Left lung (tissue), 10 donors: Measurements from ENCODE around the gene CCDC91. TPM values are rescaled to one million over a fixed set of nuclear protein-coding genes. Genes with fewer than 3 reads are reported as not detected.

Experiments
- ATAC-seq: fragments of 200-7000 bp; cut with Tn5 transposase; one replicate; pipeline ENCODE4 v1.9.1; 2020; ENCODE audit warnings: moderate library complexity
- DNase-seq, 4 donors: peaks; one replicate each; pipeline ENCODE4 v3.0.0-alpha.2; 2013 to 2020
- H3K27ac ChIP-seq, 2 donors: fragments of 200-600 bp; sonication (generic) in 1 of 2; one replicate each; pipeline versions ENCODE4 v1.5.0 to v1.8.0; 2020 to 2021
- H3K27me3 ChIP-seq, 2 donors: fragments of 200-600 bp; sonication (generic) in 1 of 2; one replicate each; pipeline versions ENCODE4 v1.5.0 to v1.8.0; 2020 to 2021
- H3K36me3 ChIP-seq, 2 donors: fragments of 200-600 bp; sonication (generic) in 1 of 2; one replicate each; pipeline versions ENCODE4 v1.5.0 to v1.8.0; 2020 to 2021
- H3K4me1 ChIP-seq, 2 donors: fragments of 200-600 bp; one replicate each; pipeline ENCODE4 v1.8.0; 2021
- H3K4me3 ChIP-seq, 2 donors: fragments of 200-600 bp; sonication (generic) in 1 of 2; one replicate each; pipeline versions ENCODE4 v1.5.0 to v1.8.0; 2020 to 2021; ENCODE audit warnings: mild to moderate bottlenecking in 1 of 2
- H3K9me3 ChIP-seq, 2 donors: fragments of 200-600 bp; sonication (generic) in 1 of 2; one replicate each; pipeline versions ENCODE4 v1.5.0 to v1.8.0; 2020 to 2021
- CTCF ChIP-seq, 2 donors: fragments of 200-600 bp; sonication (generic) in 1 of 2; IDR thresholded peaks; one replicate each; pipeline versions ENCODE4 v1.5.0 to v1.8.0; 2021; ENCODE audit warnings: antibody characterized with exemption in 2 of 2
- intact Hi-C, 2 donors: fragments of 100-400 bp; cut with DNase I; formaldehyde crosslinking; loops; one replicate each; pipeline versions ENCODE4 v1.11.2 to v1.14.2; 2022
- polyA plus RNA-seq, 6 donors: library from polyadenylated mRNA; unstranded; fragments of 120-200 nt; gene quantifications; one replicate each; pipeline ENCODE4 v1.2.1, GENCODE V29; 2013; ENCODE audit not compliant: insufficient read length in 6 of 6
- total RNA-seq, 2 donors: library from RNA; stranded (reverse); fragmentation: NEBNext Ultra II Directional; extraction: Animal tissue kit (Norgen Biotek cat#: 25700); gene quantifications; one replicate each; pipeline ENCODE4 v1.2.1, GENCODE V29; 2021
- donor health status: DM: no; HTN: yes; CAD: no.
- donor health status: DM: no; HTN: no; CAD: no.

The CCDC91 gene
- total and polyA plus RNA-seq, 8 donors: 18.5 to 30.0 (median 26.2) TPM

DNA sequence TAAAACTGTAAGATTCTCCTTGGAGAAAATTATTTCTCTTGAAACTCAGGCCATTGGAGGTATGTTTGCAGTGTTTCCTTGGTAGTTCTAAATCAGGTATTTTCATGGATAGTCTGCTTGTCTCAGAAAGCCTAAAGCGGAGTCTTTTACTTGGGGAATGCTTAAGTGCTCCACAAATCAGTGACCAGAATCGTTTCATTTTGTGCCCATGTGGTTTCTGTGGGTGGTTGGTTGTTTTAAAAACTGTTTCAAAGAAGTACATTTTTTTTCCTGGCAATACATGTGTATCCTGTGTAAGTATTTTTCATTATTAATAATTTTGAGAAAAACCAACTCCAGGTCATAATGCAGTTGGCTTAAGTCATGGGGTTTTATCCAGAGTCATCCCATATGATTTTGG is 33.6 kb downstream of the CCDC91 start:
- TF ChIP-seq CTCF (IDR thresholded peaks at IDR 0.05): no peak
- Histone ChIP-seq H3K27me3 (no peaks in the 10 kb centered on the region), H3K4me1 (peaks cover 0 to 9% of the 10 kb centered on the region in 2 donors), H3K9me3 (peaks cover 0 to 9% of the 10 kb centered on the region in 2 donors), H3K36me3 (no peaks in the 10 kb centered on the region), H3K27ac (no peak overlapping the region), H3K4me3 (no peak overlapping the region)
- no peak for DNase-seq
- no peak for ATAC-seq
- intact Hi-C loops: no loop called here

GRCh38 chr12:28226705-28227104 is 36.4 kb downstream of the CCDC91 start:
- H3K9me3 ChIP-seq: no peaks in the 10 kb centered on the region
- ATAC-seq: no peak
- H3K27me3 ChIP-seq: no peaks in the 10 kb centered on the region
- no peak for DNase-seq
- H3K27ac ChIP-seq: no peak overlapping the region
- no peak overlapping the region for H3K4me3 ChIP-seq
- intact Hi-C loops: no loop called here
- peaks cover 4 to 14% of the 10 kb centered on the region in 2 donors for H3K4me1 ChIP-seq
- no peaks in the 10 kb centered on the region for H3K36me3 ChIP-seq
- no peak for TF ChIP-seq CTCF (IDR thresholded peaks at IDR 0.05)

GRCh38 chr12:28227251-28227650 is 37.0 kb downstream of the CCDC91 start:
- intact Hi-C loops: no loop called here
- ATAC-seq (no peak), DNase-seq (no peak)
- Histone ChIP-seq H3K4me3 (no peak overlapping the region), H3K27me3 (no peaks in the 10 kb centered on the region), H3K27ac (no peak overlapping the region), H3K4me1 (peaks cover 4 to 12% of the 10 kb centered on the region in 2 donors), H3K9me3 (no peaks in the 10 kb centered on the region), H3K36me3 (no peaks in the 10 kb centered on the region)
- no peak for TF ChIP-seq CTCF (IDR thresholded peaks at IDR 0.05)

DNA sequence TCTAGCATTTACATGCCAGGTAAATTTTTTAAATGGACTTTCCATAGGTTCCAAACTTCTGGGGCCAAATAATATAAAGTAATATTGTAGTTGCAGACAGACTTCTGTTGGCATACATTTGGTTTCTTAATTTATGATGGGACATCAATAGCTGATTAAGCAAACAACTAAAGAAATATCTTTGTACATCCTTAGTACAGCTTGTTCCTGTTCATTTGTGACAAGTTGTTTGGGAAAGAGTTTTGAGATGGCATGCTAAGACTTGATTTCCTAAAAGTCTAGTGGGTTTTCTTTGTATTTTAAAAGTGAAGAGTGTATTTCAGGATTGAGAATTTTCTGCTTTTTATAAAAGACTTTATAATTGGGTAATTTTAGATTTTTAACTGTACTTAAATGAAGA is 41.0 kb downstream of the CCDC91 start:
- intact Hi-C loops: no loop called here
- H3K4me3 ChIP-seq: no peak overlapping the region
- H3K36me3 ChIP-seq: no peaks in the 10 kb centered on the region
- H3K9me3 ChIP-seq: no peaks in the 10 kb centered on the region
- ATAC-seq (no peak), DNase-seq (no peak)
- no peaks in the 10 kb centered on the region for H3K27me3 ChIP-seq
- H3K27ac ChIP-seq: no peak overlapping the region
- no peak for TF ChIP-seq CTCF (IDR thresholded peaks at IDR 0.05)
- H3K4me1 ChIP-seq: peaks cover 4 to 5% of the 10 kb centered on the region in 2 donors

- no peaks in the 10 kb centered on the region for H3K27me3 ChIP-seq
- ATAC-seq (no peak), DNase-seq (no peak)
- H3K9me3 ChIP-seq: no peaks in the 10 kb centered on the region
- H3K27ac ChIP-seq: no peak overlapping the region
- no peak overlapping the region for H3K4me3 ChIP-seq
- peaks cover 4 to 5% of the 10 kb centered on the region in 2 donors for H3K4me1 ChIP-seq
- no peaks in the 10 kb centered on the region for H3K36me3 ChIP-seq
- intact Hi-C loops: no loop called here
- TF ChIP-seq CTCF (IDR thresholded peaks at IDR 0.05): no peak
Observed at GRCh38 chr12:28232211-28232928, 42.1 kb downstream of the CCDC91 start.
